Nephron progenitor cell (in vitro differentiated cells): ENCODE results near the gene LMAN2.

Experiments
- DNase-seq: peaks from one replicate; pipeline ENCODE4 v3.0.0; 2021
- H3K27ac Mint-ChIP-seq: 2 replicates; pipeline ENCODE4 v1.8.0; 2021; ENCODE audit warnings: mild to moderate bottlenecking, moderate library complexity, mixed read lengths
- H3K27me3 Mint-ChIP-seq: 2 replicates; pipeline ENCODE4 v1.8.0; 2021; ENCODE audit warnings: mild to moderate bottlenecking, low read depth, mixed read lengths; ENCODE audit not compliant: poor library complexity
- H3K36me3 Mint-ChIP-seq: 2 replicates; pipeline ENCODE4 v1.8.0; 2021; ENCODE audit warnings: low read depth, mixed read lengths
- H3K4me1 Mint-ChIP-seq: 2 replicates; pipeline ENCODE4 v1.8.0; 2021; ENCODE audit warnings: mixed read lengths
- H3K4me3 Mint-ChIP-seq: 2 replicates; pipeline ENCODE4 v1.8.0; 2021; ENCODE audit warnings: mild to moderate bottlenecking, moderate library complexity, mixed read lengths
- H3K9me3 Mint-ChIP-seq: 2 replicates; pipeline ENCODE4 v1.8.0; 2021; ENCODE audit warnings: mild to moderate bottlenecking, moderate library complexity, mixed read lengths
- TF ChIP-seq, protein P1 (sequence below): fragments of 200-600 bp; sonication (generic); IDR thresholded peaks from 2 replicates; pipeline ENCODE4 v1.5.0; 2021; ENCODE audit warnings: antibody characterized with exemption

The LMAN2 gene

GRCh38 chr5:177374211-177374610, 22.7 kb upstream of the LMAN2 start:
- H3K27ac Mint-ChIP-seq = no peak overlapping the region
- peaks cover 22% of the 10 kb centered on the region for H3K4me1 Mint-ChIP-seq
- H3K36me3 Mint-ChIP-seq = no peaks in the 10 kb centered on the region
- TF ChIP-seq, protein P1, sequence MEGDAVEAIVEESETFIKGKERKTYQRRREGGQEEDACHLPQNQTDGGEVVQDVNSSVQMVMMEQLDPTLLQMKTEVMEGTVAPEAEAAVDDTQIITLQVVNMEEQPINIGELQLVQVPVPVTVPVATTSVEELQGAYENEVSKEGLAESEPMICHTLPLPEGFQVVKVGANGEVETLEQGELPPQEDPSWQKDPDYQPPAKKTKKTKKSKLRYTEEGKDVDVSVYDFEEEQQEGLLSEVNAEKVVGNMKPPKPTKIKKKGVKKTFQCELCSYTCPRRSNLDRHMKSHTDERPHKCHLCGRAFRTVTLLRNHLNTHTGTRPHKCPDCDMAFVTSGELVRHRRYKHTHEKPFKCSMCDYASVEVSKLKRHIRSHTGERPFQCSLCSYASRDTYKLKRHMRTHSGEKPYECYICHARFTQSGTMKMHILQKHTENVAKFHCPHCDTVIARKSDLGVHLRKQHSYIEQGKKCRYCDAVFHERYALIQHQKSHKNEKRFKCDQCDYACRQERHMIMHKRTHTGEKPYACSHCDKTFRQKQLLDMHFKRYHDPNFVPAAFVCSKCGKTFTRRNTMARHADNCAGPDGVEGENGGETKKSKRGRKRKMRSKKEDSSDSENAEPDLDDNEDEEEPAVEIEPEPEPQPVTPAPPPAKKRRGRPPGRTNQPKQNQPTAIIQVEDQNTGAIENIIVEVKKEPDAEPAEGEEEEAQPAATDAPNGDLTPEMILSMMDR = no peak
- peaks cover 9% of the 10 kb centered on the region for H3K27me3 Mint-ChIP-seq
- no peak overlapping the region for H3K4me3 Mint-ChIP-seq
- no peaks in the 10 kb centered on the region for H3K9me3 Mint-ChIP-seq
- no peak for DNase-seq

- peaks cover 26% of the 10 kb centered on the region for H3K4me1 Mint-ChIP-seq
- H3K4me3 Mint-ChIP-seq = no peak overlapping the region
- H3K36me3 Mint-ChIP-seq = no peaks in the 10 kb centered on the region
- TF ChIP-seq, protein P1 = no peak
- H3K27ac Mint-ChIP-seq = no peak overlapping the region
- DNase-seq = no peak
- no peaks in the 10 kb centered on the region for H3K9me3 Mint-ChIP-seq
- peaks cover 13% of the 10 kb centered on the region for H3K27me3 Mint-ChIP-seq
Measured at GRCh38 chr5:177373806-177374205, 22.3 kb upstream of the LMAN2 start.

GRCh38 chr5:177372910-177373309, 21.4 kb upstream of the LMAN2 start:
- no peak overlapping the region for H3K27ac Mint-ChIP-seq
- H3K4me1 Mint-ChIP-seq = peaks cover 33% of the 10 kb centered on the region
- TF ChIP-seq, protein P1 = no peak
- no peak for DNase-seq
- no peaks in the 10 kb centered on the region for H3K36me3 Mint-ChIP-seq
- peaks cover 16% of the 10 kb centered on the region for H3K27me3 Mint-ChIP-seq
- no peaks in the 10 kb centered on the region for H3K9me3 Mint-ChIP-seq
- no peak overlapping the region for H3K4me3 Mint-ChIP-seq

DNA sequence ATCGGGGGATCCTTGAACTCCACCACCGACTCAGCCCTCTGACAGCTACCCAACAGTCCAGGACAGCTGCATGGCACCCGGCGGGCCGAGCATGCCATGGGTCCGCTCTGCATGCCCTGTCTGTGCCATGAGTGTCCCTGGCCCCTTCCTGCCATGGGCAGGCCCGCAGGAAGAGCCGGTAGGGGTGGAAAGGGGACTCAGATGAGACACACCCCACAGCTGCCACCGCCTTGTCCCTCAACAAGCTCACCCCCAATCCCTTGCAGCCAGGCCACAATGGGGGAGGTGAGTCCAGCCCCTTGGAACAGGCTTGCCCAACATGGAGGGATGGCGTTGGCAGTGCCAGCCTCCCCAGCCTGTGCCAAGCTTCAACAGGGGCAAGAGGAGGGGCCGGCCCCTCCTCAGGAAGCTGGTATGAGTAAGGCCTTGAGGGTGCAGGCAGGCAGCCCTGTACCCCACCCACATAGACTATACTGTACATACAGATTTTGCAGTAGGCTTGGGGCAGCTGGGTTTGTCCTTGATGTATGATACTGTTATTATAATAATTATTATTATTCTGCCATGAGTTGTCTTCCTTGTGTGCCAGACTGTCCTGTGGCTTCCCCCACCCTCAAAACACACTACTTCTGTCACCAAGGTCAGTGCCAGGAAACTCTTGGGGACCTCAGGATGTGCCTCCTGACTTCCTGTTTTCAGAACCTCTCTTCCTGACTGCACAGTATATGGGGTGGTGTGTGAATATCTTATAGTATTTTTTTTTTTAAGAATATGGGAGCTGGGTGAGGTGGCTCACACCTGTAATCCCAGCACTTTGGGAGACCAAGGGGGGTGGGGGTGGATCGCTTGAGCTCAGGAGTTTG, 20.8 kb upstream of the LMAN2 start:
- no peak overlapping the region for H3K27ac Mint-ChIP-seq
- no peak for DNase-seq
- peaks cover 15% of the 10 kb centered on the region for H3K27me3 Mint-ChIP-seq
- H3K4me1 Mint-ChIP-seq = peaks cover 33% of the 10 kb centered on the region
- no peaks in the 10 kb centered on the region for H3K36me3 Mint-ChIP-seq
- peak overlapping the region; percentile 61 for H3K4me3 Mint-ChIP-seq
- no peaks in the 10 kb centered on the region for H3K9me3 Mint-ChIP-seq
- TF ChIP-seq, protein P1 = no peak

GRCh38 chr5:177371120-177372033, 19.9 kb upstream of the LMAN2 start:
- H3K9me3 Mint-ChIP-seq = no peaks in the 10 kb centered on the region
- no peak for DNase-seq
- TF ChIP-seq, protein P1 = no peak
- no peak overlapping the region for H3K27ac Mint-ChIP-seq
- peak overlapping the region; percentile 81 for H3K4me3 Mint-ChIP-seq
- peaks cover 17% of the 10 kb centered on the region for H3K27me3 Mint-ChIP-seq
- no peaks in the 10 kb centered on the region for H3K36me3 Mint-ChIP-seq
- H3K4me1 Mint-ChIP-seq = peaks cover 39% of the 10 kb centered on the region
